GM19467 (cell line): ENCODE results near the gene GOLGA6B.
A peak's percentile ranks its signal among the peaks of the same experiment; 100 is the strongest.
"Not testable (repeated sequence)": the region's sequence is repeated elsewhere in the genome, so short reads cannot be mapped to it uniquely, and the experiment has no call there.

Experiments
- ATAC-seq: cut with Tn5 transposase; IDR thresholded peaks from one replicate; pipeline ENCODE4 v1.9.1; 2021; ENCODE audit warnings: mild to moderate bottlenecking, moderate library complexity; ENCODE audit not compliant: unreplicated experiment

The GOLGA6B gene

GRCh38 chr15:72661081-72661480, 6.6 kb downstream of the GOLGA6B start:
- not testable (repeated sequence) for ATAC-seq

- ATAC-seq: not testable (repeated sequence)
Observed at GRCh38 chr15:72663931-72664330, 9.4 kb downstream of the GOLGA6B start.

GRCh38 chr15:72665706-72666105, 11.2 kb downstream of the GOLGA6B start:
- ATAC-seq: not testable (repeated sequence)

GRCh38 chr15:72669803-72670202, 15.3 kb downstream of the GOLGA6B start:
- not testable (repeated sequence) for ATAC-seq

GRCh38 chr15:72670656-72671352, 16.3 kb downstream of the GOLGA6B start:
- peak; percentile 90 for ATAC-seq

GRCh38 chr15:72671525-72671924, 17.0 kb downstream of the GOLGA6B start:
- ATAC-seq: no peak

GRCh38 chr15:72676838-72677237, 22.3 kb downstream of the GOLGA6B start:
- ATAC-seq: no peak

GRCh38 chr15:72680931-72681330, 26.4 kb downstream of the GOLGA6B start:
- no peak for ATAC-seq

- ATAC-seq: no peak
Observed at GRCh38 chr15:72682772-72683171, 28.3 kb downstream of the GOLGA6B start.

GRCh38 chr15:72685301-72685924, 30.9 kb downstream of the GOLGA6B start:
- ATAC-seq: no peak

GRCh38 chr15:72685925-72686794, 31.7 kb downstream of the GOLGA6B start, which contains the start of the genes BBS4 and HIGD2B:
Gene BBS4, plus strand, starts transcription at chr15:72686207. Its CDS starts 21 bp downstream, at chr15:72686228.
Gene HIGD2B, minus strand, starts transcription at chr15:72686182. Its CDS starts 9,808 bp downstream, at chr15:72676374.
- peak; percentile 93 for ATAC-seq

- ATAC-seq: no peak
Observed at GRCh38 chr15:72688697-72689096, 34.2 kb downstream of the GOLGA6B start.

GRCh38 chr15:72690938-72691337, 36.4 kb downstream of the GOLGA6B start:
- ATAC-seq: no peak

GRCh38 chr15:72698938-72699337, 44.4 kb downstream of the GOLGA6B start:
- no peak for ATAC-seq

- no peak for ATAC-seq
Observed at GRCh38 chr15:72700076-72700475, 45.6 kb downstream of the GOLGA6B start.

GRCh38 chr15:72706266-72706665, 51.8 kb downstream of the GOLGA6B start:
- no peak for ATAC-seq

GRCh38 chr15:72708551-72709303, 54.2 kb downstream of the GOLGA6B start:
- ATAC-seq: not testable (repeated sequence)
